Measurements from ENCODE around the gene METTL17.

METTL17 gene

DNA sequence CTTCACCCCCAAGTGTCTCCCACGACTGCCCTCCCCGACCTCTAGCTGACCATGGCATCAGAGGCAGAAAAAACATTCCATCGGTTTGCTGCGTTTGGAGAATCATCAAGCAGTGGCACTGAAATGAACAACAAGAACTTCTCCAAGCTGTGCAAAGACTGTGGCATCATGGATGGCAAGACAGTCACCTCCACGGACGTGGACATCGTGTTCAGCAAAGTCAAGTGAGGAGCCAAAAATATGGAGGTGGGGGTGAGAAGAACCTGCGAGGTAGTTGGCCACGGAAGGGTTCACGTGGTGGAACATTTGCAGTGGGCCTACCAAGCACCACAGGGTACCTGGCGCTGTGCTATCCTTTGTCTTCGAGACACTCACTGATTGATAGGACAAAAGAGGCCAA is 40.8 kb downstream of the METTL17 start:
- Mint-ChIP-seq H3K36me3 (ENCODE audit: low read depth) (no peaks in the 10 kb centered on the region), H3K27me3 (ENCODE audit: low read depth) (peaks cover 7% of the 10 kb centered on the region), H3K9me3 (no peaks in the 10 kb centered on the region), H3K4me1 (peaks cover 37% of the 10 kb centered on the region), H3K27ac (peak overlapping the region; percentile 44 to 94 (median 74)), H3K4me3 (peak overlapping the region in 2 of 3 experiments; percentile 26 to 31)
- TF ChIP-seq, protein P1, sequence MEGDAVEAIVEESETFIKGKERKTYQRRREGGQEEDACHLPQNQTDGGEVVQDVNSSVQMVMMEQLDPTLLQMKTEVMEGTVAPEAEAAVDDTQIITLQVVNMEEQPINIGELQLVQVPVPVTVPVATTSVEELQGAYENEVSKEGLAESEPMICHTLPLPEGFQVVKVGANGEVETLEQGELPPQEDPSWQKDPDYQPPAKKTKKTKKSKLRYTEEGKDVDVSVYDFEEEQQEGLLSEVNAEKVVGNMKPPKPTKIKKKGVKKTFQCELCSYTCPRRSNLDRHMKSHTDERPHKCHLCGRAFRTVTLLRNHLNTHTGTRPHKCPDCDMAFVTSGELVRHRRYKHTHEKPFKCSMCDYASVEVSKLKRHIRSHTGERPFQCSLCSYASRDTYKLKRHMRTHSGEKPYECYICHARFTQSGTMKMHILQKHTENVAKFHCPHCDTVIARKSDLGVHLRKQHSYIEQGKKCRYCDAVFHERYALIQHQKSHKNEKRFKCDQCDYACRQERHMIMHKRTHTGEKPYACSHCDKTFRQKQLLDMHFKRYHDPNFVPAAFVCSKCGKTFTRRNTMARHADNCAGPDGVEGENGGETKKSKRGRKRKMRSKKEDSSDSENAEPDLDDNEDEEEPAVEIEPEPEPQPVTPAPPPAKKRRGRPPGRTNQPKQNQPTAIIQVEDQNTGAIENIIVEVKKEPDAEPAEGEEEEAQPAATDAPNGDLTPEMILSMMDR (IDR thresholded peaks at IDR 0.05; ENCODE audit: unreplicated experiment in 3 of 3) = no peak

DNA sequence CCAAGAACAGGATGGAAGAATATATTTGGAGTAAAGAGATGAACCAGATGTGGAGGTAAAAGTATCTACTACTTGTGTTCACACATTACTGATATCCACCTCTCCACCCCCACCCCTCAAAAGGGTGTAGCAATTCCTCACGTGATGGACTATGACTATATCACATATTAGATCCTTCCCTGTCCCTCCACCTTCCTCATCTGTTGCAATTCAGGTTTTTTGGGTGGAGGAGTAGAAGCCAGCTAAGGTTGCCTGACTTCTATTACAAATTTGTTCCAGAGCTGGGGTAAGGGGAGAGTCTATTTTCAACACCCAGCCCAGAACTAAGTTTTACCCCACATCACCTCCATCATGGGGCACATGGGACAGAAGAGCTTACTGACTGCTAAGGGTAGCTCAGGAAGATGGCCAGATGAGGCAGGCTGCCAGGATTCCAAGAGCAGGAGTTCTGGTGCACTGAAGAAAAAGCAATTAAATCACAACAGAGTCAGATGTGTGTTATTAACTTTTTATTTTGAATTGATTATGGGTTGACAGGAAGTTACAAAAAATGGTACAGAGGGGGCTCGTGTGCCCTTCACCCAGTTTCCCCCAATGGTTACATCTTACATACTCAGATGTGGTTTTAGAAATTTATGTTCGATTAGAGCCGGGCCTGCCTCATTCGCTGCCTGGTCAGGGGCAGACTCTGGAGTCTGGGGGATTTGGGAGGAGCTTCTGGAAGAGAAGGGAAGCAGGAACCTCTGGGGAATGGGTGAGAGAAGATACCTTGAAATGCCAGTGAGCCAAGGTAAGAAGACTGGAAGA is 42.7 kb downstream of the METTL17 start:
- H3K9me3 Mint-ChIP-seq = no peaks in the 10 kb centered on the region
- no peaks in the 10 kb centered on the region for H3K36me3 Mint-ChIP-seq (ENCODE audit: low read depth)

DNA sequence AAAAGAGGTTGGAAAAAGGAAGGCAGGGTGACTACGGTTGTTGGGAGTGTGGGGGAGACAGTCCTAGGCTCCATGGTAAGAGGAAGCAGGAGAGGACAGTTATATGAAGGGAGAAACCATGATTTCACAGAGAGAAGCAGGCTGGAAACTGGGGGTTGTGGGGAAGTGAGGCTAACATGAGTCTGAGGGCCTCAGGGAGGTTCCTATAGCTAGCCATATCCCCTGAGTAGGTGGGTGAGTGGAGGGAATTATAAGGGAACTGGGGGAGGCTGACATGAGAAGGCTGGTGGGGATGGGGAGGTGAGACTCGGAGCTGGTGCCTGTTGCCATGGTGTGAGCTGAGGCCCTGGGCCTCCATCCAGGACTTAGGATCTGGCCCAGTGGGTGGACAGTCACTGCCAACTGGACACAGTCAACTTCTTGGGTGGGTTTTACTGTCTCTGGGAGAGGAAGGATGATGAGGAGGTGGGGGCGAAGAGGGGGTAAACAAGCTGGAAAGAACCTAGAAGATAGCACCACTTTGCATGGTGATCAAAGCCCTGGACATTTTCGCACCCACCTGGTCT is 43.4 kb downstream of the METTL17 start:
- Mint-ChIP-seq H3K27me3 (ENCODE audit: low read depth) (peaks cover 7% of the 10 kb centered on the region), H3K4me1 (peaks cover 35% of the 10 kb centered on the region)

More for the DNA sequence above, 42.7 kb downstream of the METTL17 start:
- peak overlapping the region; percentile 41 to 90 (median 55) for H3K27ac Mint-ChIP-seq
- TF ChIP-seq, protein P1 (IDR thresholded peaks at IDR 0.05; ENCODE audit: unreplicated experiment in 3 of 3) = no peak
- H3K27me3 Mint-ChIP-seq (ENCODE audit: low read depth) = peaks cover 7% of the 10 kb centered on the region
- H3K4me1 Mint-ChIP-seq = peaks cover 29% of the 10 kb centered on the region
- H3K4me3 Mint-ChIP-seq = peak overlapping the region in 1 of 3 experiments; percentile 10

DNA sequence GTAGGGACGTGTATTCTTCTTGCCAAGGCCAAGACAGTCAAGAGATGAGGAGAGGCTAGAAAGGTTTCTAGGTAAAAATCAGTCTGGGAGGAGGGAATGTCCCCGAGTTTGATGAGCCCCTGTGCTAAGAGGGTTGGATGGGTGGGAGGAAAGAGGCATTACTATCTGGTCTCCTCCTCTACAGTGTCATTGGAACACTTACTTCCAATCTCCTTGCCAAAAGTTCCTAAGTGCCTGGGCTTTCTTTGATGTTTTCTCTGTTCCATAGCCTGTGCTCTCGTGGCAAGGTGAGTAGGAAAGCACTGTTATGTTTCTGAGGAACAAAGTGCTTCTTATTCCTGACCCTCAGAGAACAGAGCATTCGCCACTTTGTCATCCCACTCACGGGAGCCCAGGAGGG is 44.9 kb downstream of the METTL17 start, which contains the start of gene RNASE13:
Gene RNASE13 (minus strand): TSS at position 101 of the 400 bp plus-strand sequence. CDS start 519 bp downstream, outside the sequence.
- Mint-ChIP-seq H3K9me3 (no peaks in the 10 kb centered on the region), H3K27me3 (ENCODE audit: low read depth) (peaks cover 7% of the 10 kb centered on the region), H3K27ac (no peak within 1 kb of the TSS), H3K4me3 (no peak within 1 kb of the TSS), H3K4me1 (peaks cover 50% of the 10 kb centered on the region), H3K36me3 (ENCODE audit: low read depth) (no peaks in the 10 kb centered on the region)
- TF ChIP-seq, protein P1 (IDR thresholded peaks at IDR 0.05; ENCODE audit: unreplicated experiment in 3 of 3) = no peak

More for the DNA sequence above, 43.4 kb downstream of the METTL17 start:
- no peaks in the 10 kb centered on the region for H3K9me3 Mint-ChIP-seq
- H3K36me3 Mint-ChIP-seq (ENCODE audit: low read depth) = no peaks in the 10 kb centered on the region
- TF ChIP-seq, protein P1 (IDR thresholded peaks at IDR 0.05; ENCODE audit: unreplicated experiment in 3 of 3) = no peak
- peak overlapping the region in 2 of 3 experiments; percentile 41 to 55 for H3K27ac Mint-ChIP-seq
- peak overlapping the region in 1 of 3 experiments; percentile 10 for H3K4me3 Mint-ChIP-seq

DNA sequence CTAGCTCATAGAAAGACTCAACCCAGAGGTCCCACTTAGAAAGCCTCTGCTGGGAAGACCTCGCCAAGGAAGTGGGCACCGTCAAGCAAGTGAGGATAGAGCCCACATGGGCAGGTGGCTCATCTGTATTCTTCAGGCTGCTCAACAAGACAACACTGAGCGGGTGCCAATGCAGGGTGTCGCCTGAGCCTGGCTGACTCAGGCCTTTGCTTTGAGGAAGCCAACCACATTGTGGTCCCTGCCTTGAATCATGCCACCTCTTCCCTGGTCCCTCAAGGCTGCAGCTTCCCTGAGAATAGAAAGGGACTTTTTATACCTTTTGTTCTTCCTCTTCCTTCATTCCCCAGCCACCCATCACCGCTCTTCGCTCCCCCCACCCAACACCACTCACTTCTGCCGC is 47.0 kb downstream of the METTL17 start:
- no peaks in the 10 kb centered on the region for H3K36me3 Mint-ChIP-seq (ENCODE audit: low read depth)
- peaks cover 3% of the 10 kb centered on the region for H3K27me3 Mint-ChIP-seq (ENCODE audit: low read depth)
- peak overlapping the region in 1 of 3 experiments; percentile 10 for H3K27ac Mint-ChIP-seq
- TF ChIP-seq, protein P1 (IDR thresholded peaks at IDR 0.05; ENCODE audit: unreplicated experiment in 3 of 3) = no peak
- no peak overlapping the region for H3K4me3 Mint-ChIP-seq
- H3K9me3 Mint-ChIP-seq = no peaks in the 10 kb centered on the region
- peaks cover 56% of the 10 kb centered on the region for H3K4me1 Mint-ChIP-seq

Measured in nephron (organoid).